Liver (tissue), 9 donors: ENCODE data around the gene PABPN1L. TPM values are rescaled to one million over a fixed set of nuclear protein-coding genes. Genes with fewer than 3 reads are reported as not detected.

ENCODE experiments used
- DNase-seq: peaks from one replicate; pipeline ENCODE4 v3.0.0-alpha.2; 2017; ENCODE audit warnings: low spot score
- H3K27ac ChIP-seq, 2 donors: one replicate each; pipeline ENCODE4 v1.7.0; 2013; ENCODE audit warnings: inconsistent platforms in 2 of 2, low read length in 2 of 2, control low read depth in 1 of 2, low read depth in 1 of 2, mild to moderate bottlenecking in 1 of 2
- H3K27me3 ChIP-seq, 4 donors: one replicate each; pipeline versions ENCODE4 v1.6.1 to v1.7.0; 2013; ENCODE audit warnings: low read length in 3 of 4, inconsistent platforms in 1 of 4, mild to moderate bottlenecking in 1 of 4, moderate library complexity in 1 of 4; ENCODE audit not compliant: control insufficient read depth in 4 of 4, insufficient read depth in 4 of 4
- H3K36me3 ChIP-seq, 4 donors: one replicate each; pipeline versions ENCODE4 v1.6.1 to v1.7.0; 2013; ENCODE audit warnings: low read length in 3 of 4, mild to moderate bottlenecking in 3 of 4, low read depth in 1 of 4, moderate library complexity in 1 of 4; ENCODE audit not compliant: control insufficient read depth in 4 of 4, insufficient read depth in 3 of 4
- H3K4me1 ChIP-seq, 4 donors: one replicate each; pipeline versions ENCODE4 v1.6.1 to v1.7.0; 2013; ENCODE audit warnings: low read length in 3 of 4, mild to moderate bottlenecking in 3 of 4, moderate library complexity in 1 of 4; ENCODE audit not compliant: control insufficient read depth in 4 of 4, insufficient read depth in 4 of 4
- H3K4me3 ChIP-seq, 3 donors: one replicate each; pipeline versions ENCODE4 v1.6.1 to v1.7.0; 2013; ENCODE audit warnings: low read length in 3 of 3, control low read depth in 1 of 3, low read depth in 1 of 3, mild to moderate bottlenecking in 1 of 3
- H3K9ac ChIP-seq, 2 donors: one replicate each; pipeline ENCODE4 v1.7.0; 2013; ENCODE audit warnings: low read length in 2 of 2, mild to moderate bottlenecking in 2 of 2, moderate library complexity in 2 of 2, control low read depth in 1 of 2, low read depth in 1 of 2
- H3K9me3 ChIP-seq, 4 donors: one replicate each; pipeline versions ENCODE4 v1.6.1 to v1.7.0; 2013; ENCODE audit warnings: low read length in 3 of 4; ENCODE audit not compliant: control insufficient read depth in 4 of 4
- ATF3 ChIP-seq: IDR thresholded peaks from 2 replicates; pipeline ENCODE4 v1.6.1; 2016; ENCODE audit warnings: antibody characterized with exemption
- CTCF ChIP-seq: fragments of 150-350 bp; IDR thresholded peaks from 2 replicates; pipeline ENCODE4 v1.5.1; 2017; ENCODE audit warnings: improper control_type of control experiment, low read depth, low read length; ENCODE audit not compliant: missing input control
- EGR1 ChIP-seq, 2 donors: IDR thresholded peaks; 2 replicates each; pipeline ENCODE4 v1.6.1; 2016 to 2018; ENCODE audit warnings: antibody characterized with exemption in 2 of 2, low read depth in 2 of 2
- FOXA1 ChIP-seq: IDR thresholded peaks from 2 replicates; pipeline ENCODE4 v1.6.1; 2016; ENCODE audit warnings: antibody characterized with exemption
- FOXA2 ChIP-seq: IDR thresholded peaks from 2 replicates; pipeline ENCODE4 v1.6.1; 2016; ENCODE audit warnings: antibody characterized with exemption
- GABPA ChIP-seq, 2 donors: IDR thresholded peaks in 1 of 2; conservative IDR thresholded peaks in 1 of 2; 2 replicates each; pipeline ENCODE4 v1.6.1; 2016; ENCODE audit warnings: antibody characterized with exemption in 2 of 2, mild to moderate bottlenecking in 1 of 2, moderate library complexity in 1 of 2
- HNF4A ChIP-seq, 2 donors: conservative IDR thresholded peaks; 2 replicates each; pipeline ENCODE4 v1.6.1; 2016; ENCODE audit warnings: antibody characterized with exemption in 2 of 2, mild to moderate bottlenecking in 2 of 2
- HNF4G ChIP-seq: IDR thresholded peaks from 2 replicates; pipeline ENCODE4 v1.6.1; 2016; ENCODE audit warnings: antibody characterized with exemption
- JUND ChIP-seq, 2 donors: IDR thresholded peaks; 2 replicates each; pipeline ENCODE4 v1.6.1; 2016; ENCODE audit warnings: antibody characterized with exemption in 2 of 2
- MAX ChIP-seq: IDR thresholded peaks from 2 replicates; pipeline ENCODE4 v1.6.1; 2016; ENCODE audit warnings: antibody characterized with exemption
- NR2F2 ChIP-seq: IDR thresholded peaks from 2 replicates; pipeline ENCODE4 v1.6.1; 2016; ENCODE audit warnings: antibody characterized with exemption
- RAD21 ChIP-seq, 2 donors: IDR thresholded peaks; 2 replicates each; pipeline ENCODE4 v1.6.1; 2016; ENCODE audit warnings: antibody characterized with exemption in 2 of 2, mild to moderate bottlenecking in 2 of 2
- REST ChIP-seq: IDR thresholded peaks from 2 replicates; pipeline ENCODE4 v1.6.1; 2016; ENCODE audit warnings: antibody characterized with exemption, mild to moderate bottlenecking
- RXRA ChIP-seq, 2 donors: IDR thresholded peaks; 2 replicates each; pipeline ENCODE4 v1.6.1; 2017 to 2018; ENCODE audit warnings: antibody characterized with exemption in 2 of 2, mild to moderate bottlenecking in 1 of 2
- SP1 ChIP-seq: IDR thresholded peaks from 2 replicates; pipeline ENCODE4 v1.6.1; 2018; ENCODE audit warnings: antibody characterized with exemption, mild to moderate bottlenecking
- TAF1 ChIP-seq: conservative IDR thresholded peaks from 2 replicates; pipeline ENCODE4 v1.6.1; 2016; ENCODE audit warnings: antibody characterized with exemption, mild to moderate bottlenecking
- YY1 ChIP-seq: IDR thresholded peaks from 2 replicates; pipeline ENCODE4 v1.6.1; 2016; ENCODE audit warnings: antibody characterized with exemption, mild to moderate bottlenecking
- ZBTB33 ChIP-seq: IDR thresholded peaks from 2 replicates; pipeline ENCODE4 v1.6.1; 2016; ENCODE audit warnings: antibody characterized with exemption
- WGBS: extraction: QIAGEN DNeasy Blood & Tissue Kit; methylation state at CpG from one replicate; pipeline ENCODE4 v1.1.7; 2013; 5-methylcytosine and 5-hydroxymethylcytosine counted together
- polyA plus RNA-seq, 2 donors: library from polyadenylated mRNA; stranded (reverse) in 1 of 2; unstranded in 1 of 2; fragments of 200-250 nt in 1 of 2; fragments of >200 nt in 1 of 2; fragmentation: Nextera tagmentation in 1 of 2; extraction: Ambion mirVana in 1 of 2; gene quantifications; one replicate each; pipeline versions ENCODE4 v1.2.1 to v1.2.3, GENCODE V29; 2013 to 2015
- total RNA-seq, 2 donors: library from RNA; depleted of rRNA; stranded (reverse); fragments of >200 nt; gene quantifications; one replicate each; pipeline ENCODE4 v1.2.3, GENCODE V29; 2014
- donor health status: healthy.
- donor health status: healthy.
- donor health status: healthy.
- donor health status: healthy.
- donor health status: healthy.

PABPN1L gene
- total and polyA plus RNA-seq, 4 donors: 0.09 TPM; not detected in 3

GRCh38 chr16:88836791-88837190 lies 29.7 kb downstream of the PABPN1L start:
- Histone ChIP-seq H3K9me3 (no peaks in the 10 kb centered on the region), H3K4me3 (no peak overlapping the region), H3K27ac (no peak overlapping the region), H3K4me1 (no peaks in the 10 kb centered on the region), H3K36me3 (peaks cover 0 to 27% (median 6%) of the 10 kb centered on the region in 4 donors), H3K27me3 (no peaks in the 10 kb centered on the region), H3K9ac (no peak overlapping the region)
- WGBS: 95% methylated on average over 17 of the region's 17 CpGs
- no peak for TF ChIP-seq RAD21 (IDR thresholded peaks at IDR 0.05)
- TF ChIP-seq FOXA1: no peak
- TF ChIP-seq GABPA (IDR thresholded peaks at IDR 0.05 in 1 of 2, conservative IDR thresholded peaks at IDR 0.05 in 1 of 2): no peak
- no peak for TF ChIP-seq MAX
- no peak for TF ChIP-seq REST
- no peak for TF ChIP-seq SP1
- TF ChIP-seq EGR1 (IDR thresholded peaks at IDR 0.05; ENCODE audit: low read depth in 2 of 2): no peak
- no peak for TF ChIP-seq NR2F2
- DNase-seq: no peak

- Histone ChIP-seq H3K36me3 (peaks cover 0 to 25% (median 6%) of the 10 kb centered on the region in 4 donors), H3K27me3 (no peaks in the 10 kb centered on the region)
- 97% methylated on average over 33 of the region's 33 CpGs for WGBS
These were observed 30.6 kb downstream of the PABPN1L start for GRCh38 chr16:88835818-88836217.

More at GRCh38 chr16:88835818-88836217, 30.6 kb downstream of the PABPN1L start:
- TF ChIP-seq REST (no peak), EGR1 (IDR thresholded peaks at IDR 0.05; ENCODE audit: low read depth in 2 of 2) (no peak), MAX (no peak), HNF4G (no peak), SP1 (no peak), FOXA1 (no peak), TAF1 (no peak), ATF3 (no peak), JUND (IDR thresholded peaks at IDR 0.05) (no peak), RAD21 (IDR thresholded peaks at IDR 0.05) (no peak), NR2F2 (no peak), ZBTB33 (no peak), FOXA2 (no peak), GABPA (IDR thresholded peaks at IDR 0.05 in 1 of 2, conservative IDR thresholded peaks at IDR 0.05 in 1 of 2) (no peak), CTCF (no peak), YY1 (no peak), HNF4A (conservative IDR thresholded peaks at IDR 0.05) (no peak), RXRA (IDR thresholded peaks at IDR 0.05) (no peak)
- Histone ChIP-seq H3K4me1 (no peaks in the 10 kb centered on the region), H3K9me3 (no peaks in the 10 kb centered on the region), H3K4me3 (no peak overlapping the region), H3K27ac (no peak overlapping the region), H3K9ac (no peak overlapping the region)
- DNase-seq: no peak
